ENCODE measurements around the gene SERBP1. TPM values are rescaled to one million over a fixed set of nuclear protein-coding genes. Genes with fewer than 3 reads are reported as not detected.
"Not testable (repeated sequence)": the region's sequence is repeated elsewhere in the genome, so short reads cannot be mapped to it uniquely, and the experiment has no call there.

Gene SERBP1
- total and polyA plus RNA-seq, 7 donors, result 189 to 299 (median 226) TPM

DNA sequence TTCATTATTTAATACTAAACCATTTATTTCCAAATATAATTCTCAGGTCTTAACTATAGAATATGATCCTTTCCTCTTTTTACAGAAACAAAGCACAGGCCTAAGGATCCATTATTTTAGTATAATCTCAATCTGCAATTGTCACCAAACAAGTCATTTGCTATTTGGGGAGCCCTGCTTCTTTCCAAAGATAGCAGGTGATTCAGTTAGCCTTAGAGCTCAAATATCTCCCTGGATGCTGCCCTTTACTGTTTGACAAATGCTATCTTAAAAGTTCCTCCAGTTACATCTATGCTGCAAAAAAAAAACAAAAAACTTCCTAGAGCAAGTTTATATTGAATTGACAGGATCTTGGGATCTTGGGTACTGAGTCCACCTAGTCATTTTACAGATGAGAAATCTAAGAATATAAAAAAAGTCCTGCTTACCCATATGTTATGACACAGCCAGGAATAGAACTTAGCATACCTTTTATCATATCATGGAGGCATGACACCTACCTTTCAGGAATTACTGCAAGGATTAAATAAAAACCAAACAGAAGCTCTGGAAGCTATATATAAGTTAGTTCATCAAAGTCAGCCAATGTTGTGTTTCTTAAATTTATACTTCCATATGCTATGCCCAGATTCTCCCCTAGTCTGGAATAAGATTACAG, 9.2 kb downstream of the SERBP1 start:
- no peaks in the 10 kb centered on the region for H3K27me3 ChIP-seq (ENCODE audit: insufficient read depth in 3 of 3, low read length in 2 of 3)
- intact Hi-C loops (cut with DNase I), result no loop called here
- peaks cover 2 to 100% of the 10 kb centered on the region in 2 donors for H3K36me3 ChIP-seq (ENCODE audit: insufficient read depth in 1 of 2, low read depth in 1 of 2)
- no peak for TF ChIP-seq CTCF (IDR thresholded peaks at IDR 0.05)
- peak overlapping the region; percentile 83 for H3K27ac ChIP-seq
- ATAC-seq (peak; percentile 82 to 94 (median 88)), DNase-seq (no peak)
- peaks cover 53% of the 10 kb centered on the region for H3K4me1 ChIP-seq
- H3K4me3 ChIP-seq, result no peak overlapping the region
- H3K9me3 ChIP-seq, result no peaks in the 10 kb centered on the region

GRCh38 chr1:67418839-67419586, 11.2 kb downstream of the SERBP1 start:
- Histone ChIP-seq H3K4me1 (peaks cover 50% of the 10 kb centered on the region), H3K27me3 (ENCODE audit: insufficient read depth in 3 of 3, low read length in 2 of 3) (no peaks in the 10 kb centered on the region), H3K27ac (peak overlapping the region; percentile 83), H3K9me3 (no peaks in the 10 kb centered on the region), H3K36me3 (ENCODE audit: insufficient read depth in 1 of 2, low read depth in 1 of 2) (peaks cover 5 to 100% of the 10 kb centered on the region in 2 donors), H3K4me3 (no peak overlapping the region)
- no peak for TF ChIP-seq CTCF (IDR thresholded peaks at IDR 0.05)
- DNase-seq (no peak), ATAC-seq (no peak)
- WGBS, 3 donors, result 65 to 74% (median 68%) methylated on average over 6 of the region's 6 CpGs
- intact Hi-C loops (cut with DNase I), result no loop called here

GRCh38 chr1:67417733-67418132, 12.5 kb downstream of the SERBP1 start:
- H3K4me3 ChIP-seq; ATAC-seq; DNase-seq; H3K27me3 ChIP-seq (ENCODE audit: insufficient read depth in 3 of 3, low read length in 2 of 3); H3K27ac ChIP-seq; H3K9me3 ChIP-seq; intact Hi-C loops (cut with DNase I): not testable (repeated sequence)
- peaks cover 53% of the 10 kb centered on the region for H3K4me1 ChIP-seq
- 79 to 89% (median 88%) methylated on average over 4 of the region's 4 CpGs for WGBS, 3 donors
- H3K36me3 ChIP-seq (ENCODE audit: insufficient read depth in 1 of 2, low read depth in 1 of 2), result peaks cover 6 to 100% of the 10 kb centered on the region in 2 donors

DNA sequence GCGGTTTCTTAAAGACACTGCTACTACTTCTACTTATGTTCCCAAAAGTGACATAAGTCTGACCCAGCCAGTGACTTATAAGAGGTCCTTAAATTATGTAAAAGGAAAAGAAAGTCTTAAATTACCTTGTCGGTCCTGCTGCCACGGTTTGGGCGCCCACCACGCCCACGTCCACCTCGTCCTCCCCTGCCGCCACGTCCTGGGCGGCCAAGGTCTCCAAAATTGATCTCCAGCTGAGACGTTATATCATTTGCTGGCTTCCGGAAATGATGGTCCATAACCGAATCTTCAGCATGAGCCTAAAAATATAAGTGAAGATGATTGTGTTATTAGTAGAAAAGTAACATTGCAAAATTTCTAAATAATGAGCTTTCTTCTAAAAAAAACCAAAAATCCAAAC, 15.2 kb downstream of the SERBP1 start:
- Histone ChIP-seq H3K27ac (no peak overlapping the region), H3K36me3 (ENCODE audit: insufficient read depth in 1 of 2, low read depth in 1 of 2) (peaks cover 6 to 100% of the 10 kb centered on the region in 2 donors), H3K4me3 (no peak overlapping the region), H3K9me3 (no peaks in the 10 kb centered on the region), H3K27me3 (ENCODE audit: insufficient read depth in 3 of 3, low read length in 2 of 3) (no peaks in the 10 kb centered on the region), H3K4me1 (peaks cover 41% of the 10 kb centered on the region)
- no peak for DNase-seq
- intact Hi-C loops (cut with DNase I), result no loop called here
- no peak for TF ChIP-seq CTCF (IDR thresholded peaks at IDR 0.05)
- no peak for ATAC-seq
- WGBS, 3 donors, result 84 to 90% (median 86%) methylated on average over 13 of the region's 13 CpGs

DNA sequence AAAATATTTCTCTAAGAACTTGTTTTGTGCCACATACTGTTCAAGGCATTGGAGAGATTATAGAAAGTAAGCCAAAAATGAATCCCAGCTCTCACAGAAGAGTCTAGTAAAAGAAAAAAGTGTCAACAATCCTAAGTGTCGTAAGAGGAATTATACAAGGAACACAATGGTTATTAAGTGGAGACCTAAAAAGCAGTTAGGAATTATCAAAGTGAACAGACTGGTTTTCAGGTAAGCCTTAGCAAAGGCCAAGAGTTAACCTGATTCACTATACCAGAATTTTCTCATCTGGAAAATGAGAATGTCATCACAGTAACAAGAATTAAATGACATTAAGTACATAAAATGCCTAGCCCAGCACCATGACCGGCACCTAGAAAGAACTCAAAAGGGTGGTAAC, 15.6 kb downstream of the SERBP1 start:
- no peak for ATAC-seq
- TF ChIP-seq CTCF (IDR thresholded peaks at IDR 0.05), result no peak
- Histone ChIP-seq H3K27me3 (ENCODE audit: insufficient read depth in 3 of 3, low read length in 2 of 3) (no peaks in the 10 kb centered on the region), H3K36me3 (ENCODE audit: insufficient read depth in 1 of 2, low read depth in 1 of 2) (peaks cover 6 to 100% of the 10 kb centered on the region in 2 donors), H3K9me3 (no peaks in the 10 kb centered on the region), H3K4me1 (peaks cover 37% of the 10 kb centered on the region), H3K27ac (no peak overlapping the region), H3K4me3 (no peak overlapping the region)
- intact Hi-C loops (cut with DNase I), result no loop called here
- WGBS, 3 donors, result 79 to 97% (median 89%) methylated on average over 2 of the region's 2 CpGs
- DNase-seq, result no peak

DNA sequence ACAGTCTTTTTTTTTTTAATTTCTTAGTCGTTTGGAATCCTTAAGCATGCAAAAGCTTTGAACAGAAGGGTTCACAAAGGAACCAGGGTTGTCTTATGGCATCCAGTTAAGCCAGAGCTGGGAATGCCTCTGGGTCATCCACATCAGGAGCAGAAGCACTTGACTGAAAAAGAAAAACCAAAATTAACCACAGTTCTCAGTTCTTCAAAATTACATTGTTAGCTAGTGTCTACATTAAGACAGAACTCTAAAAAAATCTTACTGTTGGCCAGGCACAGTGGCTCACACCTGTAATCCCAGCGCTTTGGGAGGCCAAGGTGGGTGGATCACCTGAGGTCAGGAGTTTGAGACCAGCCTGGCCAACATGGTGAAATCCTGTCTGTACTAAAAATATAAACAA, 17.1 kb downstream of the SERBP1 start:
- H3K27ac ChIP-seq; intact Hi-C loops (cut with DNase I); H3K9me3 ChIP-seq; ATAC-seq; DNase-seq; H3K4me3 ChIP-seq; H3K27me3 ChIP-seq (ENCODE audit: insufficient read depth in 3 of 3, low read length in 2 of 3): not testable (repeated sequence)
- 66 to 76% (median 73%) methylated on average over 2 of the region's 2 CpGs for WGBS, 3 donors
- Histone ChIP-seq H3K4me1 (peaks cover 26% of the 10 kb centered on the region), H3K36me3 (ENCODE audit: insufficient read depth in 1 of 2, low read depth in 1 of 2) (peaks cover 6 to 93% of the 10 kb centered on the region in 2 donors)
